Measurements from ENCODE around the gene WNK2. TPM values are rescaled to one million over a fixed set of nuclear protein-coding genes. Genes with fewer than 3 reads are reported as not detected.

The WNK2 gene
- total and polyA plus RNA-seq, 2 of the 4 experiments (the other 2 are of a cell fraction): not detected

- in situ Hi-C loops (cut with MboI; ENCODE audit: low sequenced_read_pairs) (no loop called here), intact Hi-C loops (cut with micrococcal nuclease) (no loop called here), dilution Hi-C loops (cut with HindIII; ENCODE audit: low sequenced_read_pairs, unreplicated experiment) (no loop called here)
- Histone ChIP-seq H3K9me1 (ENCODE audit: insufficient read depth, low read length) (no peaks in the 10 kb centered on the region), H3K4me2 (ENCODE audit: low read depth, low read length) (no peak overlapping the region), H3K4me1 (ENCODE audit: control insufficient read depth, insufficient read depth, low read length) (no peaks in the 10 kb centered on the region; the same call in 1 of the 2 replicates), H2BK5ac (ENCODE audit: low read depth, low read length, poor library complexity, severe bottlenecking) (no peak overlapping the region), H2AK5ac (ENCODE audit: low read depth, low read length) (no peak overlapping the region), H4K8ac (ENCODE audit: low read depth in 2 of 2, low read length in 2 of 2) (no peak overlapping the region), H2AK9ac (replicated peaks; ENCODE audit: low read depth, low read length, poor library complexity) (no peak overlapping the region), H3K23ac (ENCODE audit: low read depth, low read length) (no peak overlapping the region), H3K9me3 (ENCODE audit: control insufficient read depth, insufficient read depth, low read length) (no peaks in the 10 kb centered on the region), H2BK120ac (ENCODE audit: low read depth, low read length) (no peak overlapping the region), H3K9ac (ENCODE audit: low read depth, low read length) (no peak overlapping the region), H3K4ac (ENCODE audit: low read depth, low read length) (no peak overlapping the region), H2BK20ac (ENCODE audit: low read depth, low read length) (no peak overlapping the region), H3K18ac (ENCODE audit: low read depth, low read length) (no peak overlapping the region), H3K79me1 (ENCODE audit: low read depth in 1 of 2, low read length in 2 of 2) (no peaks in the 10 kb centered on the region), H4K5ac (ENCODE audit: low read depth, low read length) (no peak overlapping the region), H2BK15ac (ENCODE audit: low read depth, low read length) (no peak overlapping the region), H3K14ac (replicated peaks; ENCODE audit: low read depth, low read length) (no peak overlapping the region), H4K91ac (ENCODE audit: insufficient read depth, low read depth, low read length) (no peak overlapping the region), H3K4me3 (ENCODE audit: insufficient read depth, low read depth, low read length) (no peak overlapping the region), H3K27ac (ENCODE audit: insufficient read depth, low read length) (no peak overlapping the region), H4K20me1 (ENCODE audit: insufficient read depth, low read length) (no peaks in the 10 kb centered on the region), H3K36me3 (ENCODE audit: control insufficient read depth, insufficient read depth, low read length) (no peaks in the 10 kb centered on the region), H3K56ac (ENCODE audit: extremely low read depth, insufficient read depth, low read length) (no peak overlapping the region), H2AFZ (replicated peaks; ENCODE audit: low read length, poor library complexity) (no peak overlapping the region), H3K27me3 (ENCODE audit: control insufficient read depth, insufficient read depth, low read length) (peaks cover 3% of the 10 kb centered on the region; the same call in 1 of the 2 replicates)
- no TSS peak for BruUV-seq (replicated peaks)
- WGBS, 2 experiments (ENCODE audit: extremely low coverage in 2 of 2, insufficient read length in 1 of 2): no CpG with 5 or more reads among the region's 7 CpGs
- TF ChIP-seq USF2 (IDR thresholded peaks at IDR 0.05; ENCODE audit: low read depth, low read length) (no peak), NFE2L2 (IDR thresholded peaks at IDR 0.05; ENCODE audit: low read depth, low read length) (no peak), SMC3 (IDR thresholded peaks at IDR 0.05; ENCODE audit: low read depth, low read length) (no peak)
- no peak for DNase-seq
- ATAC-seq (ENCODE audit: low read depth): no peak
- ChIA-PET POLR2A (ENCODE audit: unreplicated experiment) (no interaction called here), CTCF (interaction anchor here (0.6 kb wide), 1 partner anchor 51 kb away, joined by 3 read pairs; no protein-coding TSS in a partner anchor)
Measured at GRCh38 chr9:93228030-93228429, 44.1 kb downstream of the WNK2 start.

All from IMR-90 (cell line).